Hematopoietic multipotent progenitor cell treated with erythropoietin and hydrocortisone succinate and interleukin-3 and kit ligand, for 17 days (in vitro differentiated cells): ENCODE results near the gene EMSY.
"Not testable (repeated sequence)": the region's sequence is repeated elsewhere in the genome, so short reads cannot be mapped to it uniquely, and the experiment has no call there.

Experiments used
- DNase-seq: peaks from one replicate; pipeline ENCODE4 v3.0.0-alpha.2; 2015; ENCODE audit warnings: low spot score

The EMSY gene

DNA sequence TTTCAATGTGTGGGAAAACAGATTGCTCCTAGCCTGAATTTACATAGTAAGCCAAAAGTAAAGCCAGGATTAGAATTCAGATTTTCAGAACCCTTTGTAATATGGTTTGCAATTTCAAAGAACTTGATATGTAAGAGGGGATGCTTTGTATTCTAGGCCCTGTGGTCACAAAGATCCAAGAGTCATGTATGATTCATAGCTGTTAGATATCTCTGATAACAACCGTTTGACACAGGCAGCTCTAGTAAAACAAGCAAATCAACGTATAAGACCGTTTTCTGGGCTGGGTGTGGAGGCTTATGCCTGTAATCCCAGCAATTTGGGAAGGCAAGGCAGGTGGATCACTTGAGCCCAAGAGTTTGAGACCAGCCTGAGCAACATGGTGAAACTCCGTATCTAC, 79.6 kb downstream of the EMSY start:
- DNase-seq, result no peak

DNA sequence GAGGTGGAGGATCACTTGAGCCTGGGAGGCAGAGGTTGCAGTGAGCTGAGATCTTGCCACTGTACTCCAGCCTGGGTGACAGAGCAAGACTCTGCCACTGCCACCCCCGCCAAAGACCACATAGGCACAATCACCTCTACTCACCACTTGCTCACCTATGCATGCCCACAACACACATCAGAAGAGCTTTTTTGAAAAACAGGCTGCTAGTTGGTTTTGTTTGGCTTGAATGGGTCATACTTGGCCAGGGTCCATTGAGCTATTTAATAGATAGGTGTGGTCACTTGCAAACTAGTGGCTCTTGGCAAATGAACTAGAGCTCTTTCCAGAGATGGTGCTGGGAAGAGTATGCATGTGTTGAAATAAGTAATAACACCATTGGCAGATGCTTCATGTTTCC, 80.1 kb downstream of the EMSY start:
- no peak for DNase-seq

DNA sequence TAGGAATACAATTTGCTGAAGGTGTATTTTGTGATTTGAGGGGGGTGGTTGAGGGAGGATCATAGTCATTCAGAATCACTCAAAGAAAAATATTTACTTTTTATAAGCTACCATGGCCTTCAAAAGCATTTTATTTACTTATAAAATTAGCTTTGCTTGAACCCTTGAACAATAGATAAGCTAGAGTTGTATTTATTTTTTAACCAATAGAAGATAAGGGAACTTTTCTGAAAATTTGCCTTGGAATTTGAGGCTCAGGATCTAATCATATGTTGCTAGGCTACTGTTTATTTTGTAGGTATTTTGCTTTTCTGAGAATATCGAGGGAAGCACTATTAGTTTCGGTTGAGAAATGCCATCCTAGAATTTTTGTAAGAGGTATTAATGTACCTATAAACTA, 82.1 kb downstream of the EMSY start:
- DNase-seq, result no peak

DNA sequence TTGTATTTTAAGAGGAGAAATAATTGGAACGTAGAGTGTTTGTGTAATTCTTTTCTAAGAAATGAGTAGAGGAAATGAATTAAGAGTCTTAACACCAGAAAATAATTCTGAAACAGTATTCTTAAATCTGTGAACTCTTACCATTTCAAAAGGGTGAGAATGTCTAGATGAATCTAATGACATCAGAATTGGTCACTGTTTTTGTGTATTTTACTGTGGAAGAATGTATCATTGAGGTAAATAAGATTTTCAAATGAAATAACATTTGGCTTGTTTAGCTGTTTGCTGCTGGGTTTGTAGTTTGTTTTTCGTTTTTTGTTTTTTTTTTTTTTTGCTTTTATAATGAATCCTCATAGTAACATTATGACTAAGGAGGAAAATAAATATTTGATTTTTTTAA, 97.6 kb downstream of the EMSY start:
- no peak for DNase-seq

DNA sequence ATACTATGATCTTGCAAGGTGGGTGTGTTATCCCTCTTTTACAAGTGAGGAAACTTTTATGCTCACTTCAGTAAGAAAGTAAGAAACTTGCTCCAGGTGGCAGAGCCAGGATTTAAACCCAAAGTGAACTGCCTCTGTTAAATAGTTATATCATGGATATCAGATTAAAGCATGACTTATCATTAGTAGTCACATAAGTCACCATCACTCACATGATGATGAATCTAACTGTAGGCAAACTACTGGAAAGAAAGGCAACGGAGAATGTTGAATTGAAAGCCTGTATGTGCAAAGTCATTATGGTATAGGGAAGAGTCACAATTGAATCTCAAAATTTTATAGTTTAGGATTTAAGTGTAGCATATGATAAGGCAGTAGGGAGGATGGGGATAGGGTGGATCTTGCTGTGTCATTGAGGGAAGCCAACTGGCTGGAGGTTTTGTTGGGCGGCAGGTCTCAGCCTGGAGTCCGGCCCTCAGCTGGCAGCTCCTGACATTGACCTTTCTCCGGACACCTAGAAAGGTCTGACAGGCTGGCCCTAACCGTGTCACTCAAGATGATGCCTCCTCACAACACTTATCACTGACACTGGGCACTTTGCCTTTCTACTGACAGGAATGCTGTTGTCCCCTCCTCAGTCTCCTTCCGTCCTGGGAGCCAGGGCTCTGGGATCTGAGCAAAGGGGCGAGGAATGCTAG, 98.3 kb downstream of the EMSY start:
- no peak for DNase-seq

DNA sequence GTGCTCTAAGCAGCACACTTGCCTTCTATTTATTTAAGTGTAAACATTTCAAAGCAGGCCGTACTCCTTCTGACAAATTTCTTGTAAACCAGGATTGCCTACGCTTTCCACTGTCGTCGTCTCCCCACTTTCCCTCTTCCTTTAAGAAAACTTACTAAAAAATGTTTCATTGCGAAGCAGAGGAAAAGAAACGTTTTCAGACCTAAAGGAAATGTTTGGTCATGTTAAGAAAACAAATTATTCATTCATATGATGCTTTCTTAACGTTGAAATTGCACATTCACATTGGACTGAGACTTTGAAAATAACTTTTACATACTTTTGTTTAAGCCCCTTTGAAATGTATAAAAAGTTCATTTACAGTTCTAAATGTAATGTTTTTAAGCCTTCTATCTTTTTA, 106.0 kb downstream of the EMSY start:
- DNase-seq, result no peak

DNA sequence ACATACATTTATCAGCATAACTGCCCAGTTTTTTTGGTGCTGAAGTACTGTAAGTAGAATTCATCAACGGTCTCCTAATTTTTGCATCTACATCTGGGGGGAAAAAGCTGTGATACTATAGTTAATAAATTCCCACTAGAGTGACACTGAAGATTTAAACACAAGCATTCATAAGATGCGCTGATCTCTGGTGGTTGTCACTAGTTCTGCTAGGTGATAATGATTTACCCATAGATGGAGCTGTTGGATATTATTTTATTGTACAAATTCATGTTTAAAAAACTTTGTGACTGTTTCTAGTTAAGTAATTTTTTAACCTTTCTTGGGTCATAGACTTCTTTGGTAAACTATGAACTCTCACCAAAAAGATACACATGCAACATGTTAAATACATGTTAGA, 106.6 kb downstream of the EMSY start:
- DNase-seq, result no peak

DNA sequence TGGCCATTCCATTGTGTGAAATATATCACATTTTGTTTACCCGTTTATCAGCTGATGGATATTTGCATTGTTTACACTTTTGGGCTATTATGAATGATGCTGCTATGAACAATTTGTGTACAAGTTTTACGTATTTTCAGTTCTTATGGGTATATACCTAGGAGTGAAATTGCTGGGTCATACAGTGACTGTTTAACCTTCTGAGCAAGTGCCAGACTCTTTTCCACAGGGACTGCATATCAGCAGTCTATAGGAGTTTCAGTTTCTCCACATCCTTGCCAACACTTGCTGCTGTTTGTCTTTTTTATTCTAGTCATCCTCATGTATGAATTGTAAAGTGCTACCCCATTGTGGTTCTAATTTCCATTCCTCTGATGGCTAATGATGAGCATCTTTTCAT, 108.2 kb downstream of the EMSY start:
- no peak for DNase-seq

DNA sequence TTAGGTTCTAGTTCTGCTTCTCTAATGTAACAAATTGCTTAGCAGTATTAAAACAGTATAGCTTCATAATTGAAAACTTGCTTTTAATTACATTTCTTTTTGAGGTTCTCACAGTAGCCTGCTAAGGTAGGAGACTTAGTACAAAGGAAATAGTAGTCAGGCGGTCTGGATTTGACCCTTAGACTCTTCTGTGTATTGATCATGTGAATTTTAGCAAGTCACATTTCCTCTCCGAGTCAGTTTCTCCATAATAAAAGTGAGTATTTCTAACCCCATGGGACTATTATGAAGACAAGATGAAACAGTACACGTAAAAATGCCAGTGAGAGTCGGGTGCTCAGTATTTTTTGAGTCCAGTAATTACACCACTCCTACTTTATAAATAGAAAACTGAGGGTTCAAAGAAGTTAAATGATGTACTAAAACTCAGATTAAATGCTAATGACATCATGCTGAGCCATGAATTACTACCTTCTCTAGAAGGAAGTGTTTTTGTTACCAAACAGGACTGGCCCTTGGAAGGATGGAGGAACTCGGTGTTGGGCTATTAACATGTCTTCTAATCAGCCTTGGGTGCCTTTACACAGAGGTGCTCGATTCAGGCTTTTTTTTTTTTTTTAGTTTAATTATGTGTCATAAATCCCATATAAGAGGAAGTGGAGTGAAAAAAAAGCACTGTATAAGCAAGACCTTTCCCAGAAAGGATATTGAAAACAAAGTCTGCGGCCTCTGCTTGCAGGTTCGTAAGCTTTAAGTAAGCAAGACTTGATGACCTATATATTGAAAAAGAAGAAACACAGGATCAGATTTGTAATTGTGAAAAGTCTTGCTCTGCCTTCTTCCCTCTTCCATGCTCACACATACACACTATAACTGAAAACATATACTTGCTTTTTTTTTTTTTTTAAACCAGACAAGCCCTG, 109.0 kb downstream of the EMSY start:
- no peak for DNase-seq

DNA sequence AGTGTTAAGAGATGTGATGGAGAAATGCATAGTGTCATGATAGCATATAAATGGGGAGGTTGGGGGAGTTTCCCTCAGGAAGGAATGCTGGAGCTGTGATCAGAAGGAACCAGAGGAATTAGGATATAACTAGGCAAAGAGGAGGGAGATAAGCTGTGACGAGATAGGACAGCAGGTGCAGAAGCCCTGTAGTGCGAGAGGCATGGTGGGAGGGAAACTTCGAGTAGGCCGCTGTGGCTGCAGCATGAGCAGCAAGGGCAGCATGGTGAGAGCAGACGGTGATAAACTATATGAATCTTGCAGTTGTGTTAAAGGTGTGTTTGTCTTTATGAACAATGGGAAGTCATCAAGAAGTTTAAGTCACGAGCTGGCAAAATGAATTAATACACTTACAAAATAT, 109.9 kb downstream of the EMSY start:
- DNase-seq, result no peak

DNA sequence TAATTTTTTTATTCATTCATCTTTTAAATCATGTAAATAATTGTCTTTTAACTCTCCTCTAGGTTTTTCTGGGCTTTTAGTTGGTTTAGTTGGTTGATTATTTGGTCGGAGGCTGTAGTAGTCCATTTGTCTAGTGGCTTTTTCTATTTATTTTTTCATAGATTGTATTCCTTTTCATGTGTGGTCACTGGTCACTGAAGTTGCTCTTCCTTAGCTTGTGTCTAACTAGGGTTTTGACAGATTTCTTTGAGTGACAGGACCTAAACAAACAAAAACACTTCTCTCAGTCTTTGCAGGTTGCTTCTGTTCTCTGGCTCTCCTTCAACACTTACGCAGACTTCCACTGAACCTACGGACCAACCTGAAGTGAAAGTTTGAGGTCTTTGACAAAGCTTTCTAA, 112.6 kb downstream of the EMSY start:
- no peak for DNase-seq

DNA sequence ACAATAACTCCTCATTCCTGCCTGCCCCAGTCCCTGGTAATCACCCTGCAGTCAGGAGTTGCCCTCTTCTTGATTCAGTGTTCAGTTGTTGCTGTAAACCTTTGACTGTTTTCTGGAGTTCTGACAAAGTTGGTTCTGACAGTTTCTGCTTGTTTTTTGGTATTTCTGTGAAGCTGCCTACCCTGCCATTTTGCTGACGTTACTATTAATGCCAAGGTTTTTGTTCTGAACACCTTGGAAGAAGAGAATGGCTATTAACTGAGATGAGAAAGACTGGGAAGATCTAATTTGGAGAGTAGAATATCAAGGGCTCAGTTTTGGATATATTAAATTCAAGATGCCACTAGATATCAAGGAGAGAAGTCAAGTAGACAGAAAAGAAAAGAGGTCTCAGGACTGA, 113.7 kb downstream of the EMSY start:
- DNase-seq, result no peak

DNA sequence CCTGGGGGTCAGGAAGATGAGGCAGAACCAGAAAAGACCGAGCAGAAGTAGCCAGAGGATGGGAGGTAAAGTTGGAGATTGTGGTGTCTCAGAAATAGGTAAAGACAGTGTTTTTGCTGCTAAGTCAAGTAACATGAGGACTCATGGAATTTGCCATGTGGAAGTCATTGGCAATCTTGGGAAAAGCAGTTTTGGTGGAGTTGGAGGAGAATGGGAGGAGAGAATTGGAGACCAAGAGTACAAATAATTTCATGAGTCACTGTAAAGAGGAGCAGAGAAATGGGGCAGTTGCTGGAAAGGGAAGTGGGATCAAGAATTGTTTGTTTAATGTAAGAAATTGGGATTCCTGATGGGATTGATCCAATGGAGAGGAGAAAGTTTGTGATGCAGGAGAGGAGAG, 114.1 kb downstream of the EMSY start:
- no peak for DNase-seq

DNA sequence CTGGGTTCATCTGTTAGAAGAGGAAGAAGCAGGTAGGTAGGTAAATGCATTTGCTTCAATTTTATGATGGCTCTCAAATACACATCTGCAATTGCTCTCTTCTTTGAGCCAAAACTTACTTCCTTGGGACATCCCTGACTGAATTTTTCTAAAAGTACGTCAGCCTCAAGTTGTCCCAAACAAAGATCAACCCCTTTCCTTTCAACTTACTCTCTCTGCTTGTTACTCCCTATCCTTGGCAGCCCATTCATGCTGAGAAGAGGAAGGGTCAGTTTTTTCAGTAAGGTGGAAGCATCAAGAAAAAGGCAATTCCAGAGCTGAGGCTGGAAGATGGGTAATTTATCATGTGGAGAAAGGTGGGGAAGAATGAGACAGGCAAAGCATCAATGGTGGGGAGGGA, 114.5 kb downstream of the EMSY start:
- no peak for DNase-seq

DNA sequence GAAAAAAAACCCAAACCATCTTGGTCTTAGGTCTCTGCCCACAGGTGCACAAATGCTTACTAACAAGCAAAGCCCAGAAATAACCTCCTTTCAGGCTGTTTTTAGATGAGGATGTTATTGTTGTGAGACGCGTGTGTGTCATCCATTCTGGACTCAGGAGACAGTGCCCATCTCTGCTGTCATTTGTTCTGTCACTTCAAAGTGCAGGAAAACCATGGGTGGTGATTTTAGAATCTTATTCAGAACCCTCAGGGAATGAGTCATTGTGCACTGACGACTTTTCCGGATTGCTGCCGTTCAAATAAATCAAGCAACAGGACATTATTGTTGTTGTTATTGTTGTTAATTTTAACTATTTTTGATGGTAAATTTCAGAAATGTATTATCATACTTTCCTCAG, 115.4 kb downstream of the EMSY start:
- DNase-seq, result no peak

DNA sequence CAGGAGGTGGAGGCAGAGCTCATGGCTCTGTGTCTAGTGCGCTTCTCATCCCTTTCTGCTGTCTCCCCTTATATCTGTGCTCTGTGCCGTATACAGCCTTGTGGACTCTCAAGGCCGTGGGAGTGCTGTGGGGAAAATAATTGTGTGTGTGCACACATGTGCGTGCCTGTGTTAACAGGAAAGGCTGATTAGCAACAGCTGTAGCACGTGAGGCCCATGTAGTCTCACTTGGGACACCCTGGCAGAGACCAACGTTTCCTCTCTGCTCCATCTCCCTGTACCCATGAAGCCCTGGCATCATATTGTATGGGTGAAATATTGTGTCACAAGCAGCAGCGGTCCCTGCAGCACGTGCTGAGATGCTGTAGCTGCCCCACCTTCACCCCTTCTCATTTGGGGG, 116.4 kb downstream of the EMSY start:
- no peak for DNase-seq

DNA sequence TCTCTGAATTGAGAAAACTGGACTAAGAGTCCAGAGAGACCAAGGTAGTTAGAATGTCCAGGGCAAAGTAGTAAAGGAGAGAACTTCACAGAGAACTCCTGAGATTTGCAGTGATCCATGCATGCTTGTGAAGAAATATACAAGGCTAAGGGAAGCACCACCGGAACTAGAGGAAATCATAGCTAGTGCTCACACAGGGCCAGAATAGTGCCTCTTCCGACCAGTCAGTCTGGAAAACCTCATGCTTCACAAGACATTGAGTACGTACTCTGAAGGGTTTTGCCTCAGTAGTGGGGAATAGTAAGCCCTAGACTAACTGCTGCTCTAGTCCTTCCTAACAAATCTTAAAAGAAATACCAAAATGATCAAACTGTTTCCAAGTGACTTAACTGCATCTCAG, 117.7 kb downstream of the EMSY start:
- no peak for DNase-seq

DNA sequence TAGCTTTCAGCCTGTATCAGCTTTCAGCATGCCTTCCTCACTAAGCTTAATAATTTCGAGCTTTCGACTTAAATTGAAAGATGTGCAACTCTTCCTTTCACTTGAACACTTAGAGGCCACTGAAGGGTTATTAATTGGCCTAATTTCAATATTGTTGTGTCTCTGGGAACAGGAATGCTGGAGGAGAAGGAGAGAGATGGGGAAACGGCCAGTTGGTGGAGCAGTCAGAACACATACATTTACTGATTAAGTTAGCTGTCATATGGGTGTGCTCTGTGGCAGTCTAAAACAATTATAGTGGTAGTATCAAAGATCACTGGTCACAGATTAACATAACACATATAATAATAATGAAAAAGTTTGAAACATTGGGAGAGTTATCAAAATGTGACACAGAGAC, 119.5 kb downstream of the EMSY start:
- no peak for DNase-seq

DNA sequence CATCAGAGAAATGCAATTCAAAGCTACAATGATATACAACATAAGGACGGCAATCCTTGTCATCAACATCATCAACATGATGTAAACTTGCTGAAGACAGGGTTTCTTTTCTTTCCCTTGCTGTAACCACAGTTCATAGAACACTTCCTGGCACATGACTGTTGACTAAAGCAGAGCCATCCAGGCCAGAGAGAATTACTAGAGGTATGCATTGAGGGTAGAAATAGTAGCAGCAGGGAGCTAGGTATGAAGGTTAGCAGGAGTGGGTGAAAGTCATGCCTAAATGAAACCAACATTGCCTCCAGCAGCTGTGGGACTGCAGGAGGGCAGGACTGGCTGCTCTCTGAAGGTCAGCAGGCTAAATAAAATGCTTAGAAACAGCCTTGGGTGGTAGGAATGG, 122.0 kb downstream of the EMSY start:
- no peak for DNase-seq

DNA sequence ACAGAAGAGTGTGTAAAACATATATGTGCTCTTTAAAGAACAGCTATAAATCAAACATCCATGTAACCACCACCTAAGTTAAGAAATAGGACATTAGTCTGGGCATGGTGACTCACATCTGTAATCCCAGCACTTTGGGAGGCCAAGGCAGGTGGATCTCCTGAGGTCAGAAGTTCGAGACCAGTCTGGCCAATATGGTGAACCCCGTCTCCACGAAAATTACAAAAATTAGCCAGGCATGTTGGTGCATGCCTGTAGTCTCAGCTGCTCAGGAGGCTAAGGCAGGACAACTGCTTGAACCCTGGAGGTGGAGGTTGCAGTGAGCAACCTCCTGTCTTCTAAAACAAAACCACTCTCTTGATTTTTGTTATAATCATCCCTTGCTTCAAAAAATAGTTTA, 122.4 kb downstream of the EMSY start:
- DNase-seq, result no peak

DNA sequence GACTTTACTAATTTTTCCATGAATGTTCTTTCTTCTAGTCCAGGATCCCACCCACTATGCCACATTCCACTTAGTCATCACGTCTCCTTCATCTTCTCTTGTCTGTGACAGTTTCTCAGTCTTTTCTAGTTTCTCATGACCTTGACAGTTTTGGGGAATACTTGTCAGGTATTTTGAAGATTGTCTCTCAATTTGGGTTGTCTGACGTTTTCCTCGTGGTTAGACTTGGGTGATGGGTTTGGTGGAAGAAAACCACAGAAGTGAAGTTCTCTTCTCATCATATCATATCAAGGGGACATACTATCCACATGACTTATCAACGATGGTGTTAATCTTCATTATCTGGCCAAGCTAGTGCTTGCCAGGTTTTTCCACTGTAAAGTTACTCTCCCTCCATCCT, 123.3 kb downstream of the EMSY start:
- no peak for DNase-seq

DNA sequence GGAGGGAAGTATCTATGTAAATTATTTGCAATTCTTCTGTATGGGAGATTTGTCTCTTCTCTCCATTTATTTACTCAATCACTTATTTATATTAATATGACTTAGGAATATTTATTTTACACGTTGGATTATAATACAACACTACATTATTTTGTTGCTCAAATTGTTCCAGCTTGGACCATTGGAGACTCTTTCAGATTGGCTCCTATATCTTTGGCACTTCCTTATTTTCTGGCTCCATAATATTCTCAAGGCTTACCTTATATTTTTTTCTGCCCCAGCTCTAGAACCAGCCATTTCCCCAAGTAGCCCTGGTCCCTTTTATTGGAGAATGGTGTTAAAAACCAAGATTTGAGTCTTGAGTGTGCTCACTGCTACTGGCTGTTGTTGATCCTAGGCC, 123.8 kb downstream of the EMSY start:
- DNase-seq, result no peak

DNA sequence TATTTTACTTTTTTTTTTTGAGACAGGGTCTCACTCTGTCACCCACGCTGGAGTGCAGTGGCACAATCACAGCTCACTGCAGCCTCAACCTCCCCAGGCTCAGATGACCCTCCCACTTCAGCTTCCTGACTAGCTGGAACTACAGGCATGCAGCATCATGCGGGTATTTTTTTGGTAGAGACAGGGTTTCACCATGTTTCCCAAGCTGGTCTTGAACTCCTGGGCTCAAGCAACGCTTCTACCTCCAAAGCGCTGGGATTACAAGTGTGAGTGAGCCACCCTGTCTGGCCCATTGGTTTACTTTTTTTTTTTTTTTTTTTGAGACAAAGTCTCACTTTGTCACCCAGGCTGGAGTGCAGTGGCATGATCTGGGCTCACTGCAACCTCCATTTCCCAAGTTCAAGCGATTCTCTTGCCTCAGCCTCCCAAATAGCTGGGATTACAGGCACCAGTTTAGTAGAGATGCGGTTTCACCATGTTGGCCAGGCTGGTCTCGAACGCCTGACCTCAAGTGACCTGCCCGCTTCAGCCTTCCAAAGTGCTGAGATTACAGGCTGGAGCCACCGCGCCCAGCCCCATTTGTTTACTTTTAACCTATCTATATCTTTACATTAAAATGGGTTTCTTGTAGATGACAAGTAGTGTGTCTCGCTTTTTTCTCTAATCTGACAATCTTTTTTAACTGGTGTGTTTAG, 127.5 kb downstream of the EMSY start:
- DNase-seq, result not testable (repeated sequence)
